Measurements from ENCODE around the gene KRTAP3-2.

Gene KRTAP3-2

DNA sequence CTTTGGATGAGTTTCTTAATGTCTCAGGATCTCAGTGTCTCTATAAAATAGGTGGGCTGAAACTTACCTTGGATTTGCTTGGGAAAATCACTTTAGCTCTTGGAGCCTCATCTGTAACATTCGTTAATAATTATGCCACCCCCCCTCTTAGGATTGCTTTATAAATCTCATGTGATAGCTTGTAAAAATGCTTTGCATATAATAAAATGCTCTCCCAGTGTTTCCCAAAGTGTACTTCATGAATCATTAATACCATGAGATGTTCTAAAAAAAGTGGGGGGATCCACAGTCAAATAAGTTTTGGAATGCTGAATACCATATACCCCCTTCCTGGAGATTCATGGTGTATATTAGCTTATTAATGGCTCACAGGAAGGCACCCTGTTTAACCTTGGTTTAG is 38.1 kb downstream of the KRTAP3-2 start:
- DNase-seq: no peak

DNA sequence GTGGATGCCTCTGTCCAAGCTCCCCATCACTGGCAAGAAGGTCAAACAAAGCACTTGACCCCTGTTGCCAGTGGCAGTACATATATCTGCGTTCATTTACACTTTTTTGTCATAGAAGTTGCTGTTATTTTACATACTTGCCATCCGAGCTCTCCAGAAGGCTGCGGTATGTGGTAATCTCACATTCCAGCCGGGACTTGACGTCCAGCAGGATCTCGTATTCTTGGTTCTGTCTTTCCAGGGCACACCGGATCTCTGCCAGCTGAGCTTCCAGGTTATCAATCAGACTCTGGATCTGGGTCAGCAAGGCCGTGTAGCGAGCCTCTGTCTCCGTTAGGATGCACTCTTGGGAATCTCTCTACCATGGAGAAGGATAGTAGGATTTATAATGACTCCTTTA is 39.6 kb downstream of the KRTAP3-2 start:
- DNase-seq: no peak

DNA sequence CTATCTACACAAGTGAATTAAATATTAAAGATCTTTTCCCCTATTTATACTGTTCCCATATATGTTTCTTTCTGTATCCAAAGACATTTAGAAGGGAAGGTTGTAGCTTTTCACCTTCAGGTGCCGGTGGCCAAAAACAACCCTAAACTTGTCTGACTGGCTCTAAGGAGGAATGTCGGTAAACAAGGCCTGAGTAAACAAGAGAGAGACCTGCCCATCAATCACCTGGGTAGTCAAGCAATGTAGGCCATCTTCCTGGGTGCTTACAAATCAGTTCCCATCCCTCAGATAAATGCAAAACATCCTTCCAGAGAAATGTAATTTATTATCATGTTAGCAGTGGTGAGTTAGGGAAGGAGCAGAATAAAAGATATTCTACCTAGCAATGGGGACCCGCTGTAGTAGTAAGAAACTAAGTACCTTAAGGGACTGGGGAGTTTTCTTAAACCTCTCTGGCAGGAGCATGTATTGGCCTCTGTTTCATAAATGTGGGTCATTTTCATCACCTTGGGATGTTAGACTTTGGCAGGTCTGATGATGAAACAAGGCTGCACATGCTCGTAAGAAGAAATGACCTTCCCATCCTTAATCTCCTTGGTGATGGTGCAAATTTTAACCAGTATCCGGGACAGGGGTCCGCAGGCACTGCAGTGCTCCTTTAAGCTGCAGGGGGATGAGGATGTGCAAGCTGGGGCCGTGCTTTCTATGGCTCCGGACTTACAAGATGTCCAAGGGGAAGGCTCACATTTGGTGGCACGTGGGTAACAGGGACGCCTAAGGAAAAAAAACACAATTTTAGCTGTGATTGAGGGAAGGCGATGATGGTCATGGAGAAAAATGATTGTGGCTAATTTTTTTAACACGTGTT is 41.4 kb downstream of the KRTAP3-2 start:
- no peak for DNase-seq

DNA sequence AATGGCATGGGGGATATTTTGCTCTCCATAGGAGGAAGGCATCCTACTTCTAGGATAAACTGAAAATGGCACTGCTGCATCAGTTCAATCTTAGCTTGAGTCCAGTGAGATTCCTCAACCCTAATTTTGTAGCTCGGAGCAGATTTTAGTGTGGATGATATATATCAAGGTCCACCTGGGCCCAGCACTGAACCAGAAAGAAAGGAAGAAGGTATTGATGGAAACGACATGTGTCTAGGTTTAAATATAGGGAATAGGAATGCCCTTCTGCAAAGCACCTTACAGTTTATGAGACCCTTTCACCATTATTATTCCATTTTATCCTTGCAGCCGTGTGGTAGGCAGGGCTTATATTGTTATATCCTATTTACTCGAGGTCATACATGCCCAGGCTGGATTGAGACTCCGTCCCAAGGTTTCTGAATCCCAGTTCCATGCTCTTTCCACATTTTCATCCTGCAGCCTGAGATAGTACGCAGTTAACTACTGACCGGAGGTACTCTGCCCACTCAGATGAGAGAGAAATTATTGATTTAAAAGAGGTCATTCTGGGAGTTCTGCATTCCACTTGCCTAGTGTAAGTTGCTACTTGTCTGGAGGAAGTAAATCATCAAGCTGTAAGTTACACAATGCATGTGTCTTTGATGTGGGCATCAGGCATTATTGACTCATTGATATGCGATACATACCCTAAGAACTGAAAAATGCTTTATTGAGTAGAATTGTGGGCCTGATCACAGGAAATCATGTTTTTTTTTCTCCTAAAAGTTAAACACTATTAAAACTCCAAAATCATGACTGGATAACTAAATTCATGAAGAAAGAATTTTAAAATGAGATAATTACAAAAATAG is 43.1 kb downstream of the KRTAP3-2 start:
- DNase-seq: no peak

DNA sequence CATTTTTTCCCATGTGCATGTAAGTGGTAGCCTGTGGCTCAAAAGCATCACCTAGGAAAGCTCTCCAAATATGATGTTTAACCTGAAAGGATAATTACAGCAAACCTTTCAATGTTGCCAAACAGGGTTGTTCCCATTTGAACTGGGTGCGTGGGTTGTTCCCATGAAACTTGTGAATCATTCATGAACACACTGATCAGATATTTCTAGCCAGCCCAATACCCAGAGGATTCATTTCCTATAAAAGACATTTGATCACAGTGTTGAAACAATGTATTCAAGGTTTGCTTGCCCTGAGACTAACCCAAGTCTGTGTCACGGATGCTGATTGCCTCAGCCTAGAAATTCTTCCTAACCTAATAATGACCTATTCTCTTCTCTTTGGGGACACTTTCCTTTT is 45.8 kb downstream of the KRTAP3-2 start:
- no peak for DNase-seq

DNA sequence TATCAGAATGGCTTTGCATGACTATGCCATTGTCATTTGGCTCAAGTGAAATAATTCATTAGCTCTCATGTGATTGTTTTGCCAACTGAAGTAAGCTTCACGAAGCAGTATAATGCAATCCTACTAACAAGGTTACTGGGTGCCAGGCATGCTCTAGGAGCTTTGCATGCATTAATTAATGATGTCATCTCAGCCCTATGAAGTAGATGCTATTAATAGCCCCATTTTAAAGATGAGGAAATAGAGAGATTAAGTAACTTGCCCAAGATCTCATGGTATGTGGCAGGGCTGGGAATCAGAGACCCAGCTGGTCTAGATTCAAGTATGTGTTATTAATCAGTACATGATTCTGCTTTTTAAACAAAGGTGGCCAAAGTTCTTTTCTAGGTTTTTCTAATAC is 47.0 kb downstream of the KRTAP3-2 start:
- DNase-seq: no peak

DNA sequence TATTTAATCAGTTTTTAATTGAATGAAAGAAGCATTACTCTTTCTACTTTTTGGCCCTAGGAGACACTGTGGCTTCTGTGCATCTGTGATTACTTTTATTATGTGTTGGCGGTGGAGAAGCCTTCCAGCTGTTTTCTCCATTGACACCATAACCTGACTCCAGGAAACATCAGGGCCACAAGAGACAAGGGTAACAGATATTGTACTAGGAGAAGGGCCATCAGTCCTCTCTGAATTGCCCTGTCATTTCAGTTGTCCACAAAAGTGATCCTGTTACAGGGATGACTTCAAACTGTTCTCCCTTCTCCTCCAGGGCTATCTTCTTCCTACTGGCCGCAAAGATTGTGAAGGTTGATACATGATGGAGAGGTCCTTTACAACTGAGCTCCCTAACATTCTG is 47.6 kb downstream of the KRTAP3-2 start:
- DNase-seq: no peak

DNA sequence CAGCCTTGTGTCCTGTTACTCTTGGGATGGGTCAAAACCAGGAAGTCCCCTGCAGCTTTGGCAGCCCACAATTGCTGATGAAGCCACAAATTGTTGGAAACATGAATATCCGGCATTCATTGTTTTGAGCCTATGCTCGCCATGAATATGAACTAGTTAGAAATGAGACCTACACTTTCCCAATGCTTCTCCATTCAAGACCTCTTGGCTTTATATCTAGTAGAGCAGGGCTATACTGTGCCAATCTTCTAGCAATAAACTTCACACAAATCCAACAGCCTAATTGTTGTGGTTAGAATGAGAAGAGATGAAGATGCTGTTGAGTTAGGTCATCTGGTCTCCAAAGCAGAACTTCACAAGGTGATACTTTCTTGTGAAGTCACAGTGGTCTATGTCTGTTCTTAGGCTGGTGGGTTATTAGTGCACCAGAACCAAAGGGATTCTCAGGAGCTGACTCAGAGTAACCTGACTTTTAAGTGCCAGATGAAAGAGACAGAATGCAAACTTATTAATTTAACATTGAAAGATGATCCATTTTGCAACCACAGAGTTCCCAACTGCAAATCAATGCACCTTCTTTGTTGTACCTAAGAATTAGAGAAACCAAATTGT is 48.6 kb downstream of the KRTAP3-2 start:
- DNase-seq: no peak

DNA sequence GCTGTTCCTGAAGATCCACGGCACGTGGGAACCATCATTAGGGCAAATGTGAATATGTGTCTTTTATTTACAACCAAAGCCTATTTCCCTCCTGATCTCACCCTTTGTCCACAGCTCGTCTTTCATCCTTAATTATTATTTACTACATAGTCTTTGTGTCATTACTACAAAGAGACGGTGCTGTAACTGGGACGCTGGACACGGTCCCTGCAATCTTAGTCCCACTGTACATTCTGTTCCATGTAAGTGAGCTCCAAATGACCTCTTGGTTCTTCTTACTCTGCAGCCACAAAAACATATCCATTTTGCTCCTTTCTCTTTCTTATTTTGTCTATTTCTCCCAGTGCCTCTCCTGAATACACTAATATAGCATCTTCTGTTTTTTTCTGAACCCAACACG is 49.5 kb downstream of the KRTAP3-2 start:
- DNase-seq: no peak

DNA sequence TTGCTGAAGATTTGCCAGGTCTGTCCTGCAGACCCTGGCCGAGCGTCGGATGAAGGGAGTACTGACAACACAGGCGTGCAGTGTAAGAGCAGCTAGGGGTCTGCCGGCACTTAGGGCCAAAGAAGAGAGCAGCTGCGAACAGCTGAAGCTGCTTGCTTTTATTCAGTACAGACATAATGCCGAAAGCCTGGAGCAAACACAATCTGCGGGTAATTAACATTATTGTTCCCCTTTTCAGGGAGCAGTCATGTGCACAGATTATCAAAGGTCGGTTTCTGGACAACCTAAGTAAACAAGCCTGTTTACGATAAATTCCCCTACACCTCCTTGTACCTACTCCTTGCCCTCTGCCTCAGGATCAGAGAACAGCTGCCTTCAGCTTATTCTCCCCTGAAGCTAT is 50.3 kb downstream of the KRTAP3-2 start:
- DNase-seq: no peak
